ENCODE data around the gene FHOD3.

Gene FHOD3

GRCh38 chr18:36638224-36638623, 340.7 kb downstream of the FHOD3 start:
- no peak for DNase-seq

DNA sequence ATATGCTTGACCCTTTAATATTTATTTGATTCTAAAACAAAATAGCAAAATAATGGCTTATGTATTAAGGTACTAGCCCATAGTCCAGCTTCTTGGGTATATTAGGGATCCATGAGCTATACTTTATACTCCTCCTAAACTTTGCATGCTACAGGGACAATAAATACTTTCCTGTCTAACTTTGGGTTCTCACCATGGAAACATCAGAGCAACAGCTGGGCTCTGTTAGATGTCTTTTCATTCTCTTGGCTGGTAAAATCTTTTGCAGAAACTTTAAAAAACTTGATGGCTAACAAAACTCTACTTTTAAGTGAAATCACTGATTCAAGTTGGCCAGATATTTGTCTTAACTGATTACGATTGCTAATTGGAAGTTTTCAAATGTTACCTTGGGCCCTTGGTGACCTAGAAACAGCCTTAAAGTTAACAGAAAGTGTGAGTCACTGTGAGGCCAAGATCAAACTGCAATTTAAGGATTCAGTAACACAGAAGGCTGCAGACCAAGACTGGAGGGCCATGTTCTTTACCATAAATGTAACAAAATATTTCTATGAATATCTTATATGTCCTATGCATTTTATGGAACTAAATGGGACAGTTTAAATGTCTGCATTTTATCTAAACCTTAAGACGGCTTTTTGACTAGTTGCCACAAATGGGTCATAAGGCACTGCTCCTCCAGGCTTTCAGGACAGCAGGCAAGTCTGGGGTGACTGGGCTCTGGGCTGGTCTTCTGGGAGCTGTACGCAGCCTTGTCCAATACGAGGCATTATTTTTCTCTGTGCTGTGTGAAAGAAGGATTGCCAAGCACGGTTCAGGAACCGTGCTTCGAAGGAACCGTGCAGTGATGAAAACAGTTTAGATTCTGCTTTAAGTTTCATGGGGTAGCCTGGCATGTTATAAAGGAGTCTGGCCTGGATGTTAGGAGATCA, 342.8 kb downstream of the FHOD3 start:
- DNase-seq = no peak

- DNase-seq = no peak
Observed at GRCh38 chr18:36643061-36643460, 345.5 kb downstream of the FHOD3 start.

DNA sequence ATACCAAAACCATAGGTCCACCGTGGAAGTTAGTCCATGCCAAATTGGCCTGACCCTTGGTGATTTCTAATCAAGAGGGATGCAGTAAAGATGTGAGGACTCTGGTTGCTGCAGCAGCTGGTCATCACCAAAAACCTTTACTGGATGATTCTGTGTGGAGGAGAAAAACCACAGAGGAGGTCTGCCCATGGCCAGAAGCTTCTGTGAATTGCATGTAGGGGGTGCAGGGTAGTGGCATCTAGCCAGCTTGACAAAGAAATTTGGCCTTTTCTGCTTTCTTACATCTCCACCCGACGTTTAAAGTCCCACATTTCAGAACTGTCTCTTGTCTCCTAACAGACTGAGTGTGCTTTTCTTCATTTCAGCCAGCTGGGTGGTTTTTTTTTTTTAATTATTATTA, 351.3 kb downstream of the FHOD3 start:
- no peak for DNase-seq

GRCh38 chr18:36649205-36649604, 351.7 kb downstream of the FHOD3 start:
- DNase-seq = no peak

DNA sequence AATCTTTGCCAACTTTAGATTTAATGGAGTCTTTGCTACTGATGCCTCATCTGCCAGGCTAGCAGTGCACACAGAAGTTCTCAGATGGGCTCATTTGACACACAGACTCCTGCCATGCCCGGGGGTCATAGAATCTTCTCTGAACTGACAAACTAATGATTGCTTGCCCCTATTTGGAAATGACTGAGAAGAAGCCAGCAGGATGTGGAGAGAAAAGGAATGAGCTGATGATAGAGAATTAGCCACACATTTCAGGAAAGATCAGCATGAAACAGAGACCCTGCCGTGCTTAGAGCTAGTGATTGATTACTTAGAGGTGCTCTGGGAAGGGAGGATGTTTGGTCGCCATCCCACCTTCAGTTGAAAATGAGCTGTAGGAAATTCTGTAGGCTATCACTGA, 352.8 kb downstream of the FHOD3 start:
- no peak for DNase-seq

GRCh38 chr18:36650906-36651305, 353.4 kb downstream of the FHOD3 start:
- DNase-seq = no peak

- no peak for DNase-seq
Observed at GRCh38 chr18:36652503-36652902, 355.0 kb downstream of the FHOD3 start.

DNA sequence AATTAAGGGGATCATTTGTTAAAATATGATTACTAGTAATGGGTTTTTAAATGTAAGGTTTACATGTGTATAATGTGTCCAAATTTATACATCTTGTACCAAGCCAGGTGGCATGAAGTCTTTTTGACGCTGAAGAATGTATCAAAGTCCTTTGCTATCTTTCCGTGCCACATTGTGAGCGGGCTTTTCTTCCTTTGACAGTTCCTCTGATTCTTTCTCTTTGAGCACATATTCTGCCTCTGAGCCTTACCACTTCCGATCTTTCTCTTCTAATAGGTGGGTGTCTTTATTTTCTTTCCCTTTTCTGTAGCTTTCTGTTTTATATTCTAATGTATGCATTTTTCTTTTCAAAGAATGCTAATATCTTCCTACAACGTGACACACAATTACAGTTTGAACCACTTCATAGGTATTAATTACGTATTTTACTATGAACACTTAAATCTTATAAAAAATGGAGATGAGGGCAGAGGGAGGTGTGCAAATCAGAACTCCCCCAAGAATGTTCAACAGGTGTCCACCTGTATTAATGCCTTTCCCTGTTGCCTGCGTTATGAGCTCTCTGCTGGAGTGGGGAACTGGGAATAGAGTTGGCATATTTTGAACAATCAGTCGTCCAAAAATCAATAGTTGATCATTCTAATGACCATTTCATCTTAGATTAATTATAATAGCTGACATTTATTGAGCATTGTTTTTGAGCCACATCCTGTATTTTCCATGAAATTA, 355.8 kb downstream of the FHOD3 start:
- no peak for DNase-seq

- no peak for DNase-seq
Observed at GRCh38 chr18:36653870-36654269, 356.4 kb downstream of the FHOD3 start.

- no peak for DNase-seq
Observed at GRCh38 chr18:36655074-36655473, 357.6 kb downstream of the FHOD3 start.

- no peak for DNase-seq
Observed at GRCh38 chr18:36655930-36656329, 358.4 kb downstream of the FHOD3 start.

DNA sequence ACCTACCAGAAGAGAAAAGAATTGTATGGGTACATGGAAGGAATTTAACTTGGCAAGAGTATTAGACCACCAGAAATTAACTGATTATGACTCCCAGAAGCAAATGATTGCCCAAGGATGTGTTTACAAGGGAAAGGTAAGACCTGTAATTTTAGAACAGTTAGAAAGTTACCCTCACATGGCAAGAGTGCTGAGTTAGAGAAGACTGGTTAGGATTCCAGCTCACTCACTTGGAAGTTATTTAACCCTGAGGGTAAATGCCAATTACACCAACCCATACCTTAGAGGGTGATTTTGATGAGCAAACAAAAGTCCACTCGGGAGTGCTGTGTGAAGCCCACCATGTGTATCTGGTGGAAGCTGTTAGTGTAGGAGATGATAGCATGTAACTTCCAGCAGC, 361.1 kb downstream of the FHOD3 start:
- DNase-seq = no peak

DNA sequence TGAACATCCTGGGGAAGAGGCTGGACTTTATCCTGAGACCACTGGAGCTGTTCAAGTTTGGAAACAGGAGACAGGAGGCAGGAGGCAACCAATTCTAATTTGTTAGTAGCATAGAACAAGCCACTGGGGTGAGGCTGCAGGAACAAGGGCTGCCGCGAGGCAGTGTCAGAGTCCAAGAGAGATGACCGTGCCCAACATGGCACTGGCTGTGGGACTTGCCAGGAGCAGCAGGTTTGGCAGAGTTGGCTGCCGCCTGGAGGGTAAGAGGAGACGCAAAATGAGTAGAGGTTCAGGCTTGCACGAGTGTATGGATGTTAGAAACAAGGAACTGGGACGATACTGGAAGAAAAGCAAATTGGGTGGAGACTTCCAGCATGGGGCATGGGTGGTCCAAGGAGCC, 362.8 kb downstream of the FHOD3 start:
- DNase-seq = no peak

- DNase-seq = no peak
Observed at GRCh38 chr18:36661999-36662398, 364.5 kb downstream of the FHOD3 start.

DNA sequence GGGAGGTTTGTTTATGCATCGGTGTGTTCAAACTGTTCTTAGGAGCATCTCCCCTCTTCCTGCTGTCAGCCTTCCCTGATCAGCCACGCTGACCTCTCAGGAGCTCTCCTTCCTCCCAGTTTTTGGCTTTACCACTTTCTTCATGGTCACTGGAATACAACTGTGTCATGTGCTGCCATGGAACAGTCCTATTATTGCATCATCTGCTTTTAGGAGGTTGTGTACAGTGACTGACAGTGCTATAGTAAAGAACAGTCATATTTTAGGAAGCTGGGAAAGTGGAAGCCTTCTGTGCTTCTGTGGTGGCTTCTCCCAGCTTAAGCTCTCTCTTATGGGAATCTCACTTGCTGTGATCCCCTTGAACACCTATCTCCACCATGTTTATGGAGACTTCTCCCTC, 365.8 kb downstream of the FHOD3 start:
- no peak for DNase-seq

GRCh38 chr18:36665952-36666351, 368.4 kb downstream of the FHOD3 start:
- no peak for DNase-seq

DNA sequence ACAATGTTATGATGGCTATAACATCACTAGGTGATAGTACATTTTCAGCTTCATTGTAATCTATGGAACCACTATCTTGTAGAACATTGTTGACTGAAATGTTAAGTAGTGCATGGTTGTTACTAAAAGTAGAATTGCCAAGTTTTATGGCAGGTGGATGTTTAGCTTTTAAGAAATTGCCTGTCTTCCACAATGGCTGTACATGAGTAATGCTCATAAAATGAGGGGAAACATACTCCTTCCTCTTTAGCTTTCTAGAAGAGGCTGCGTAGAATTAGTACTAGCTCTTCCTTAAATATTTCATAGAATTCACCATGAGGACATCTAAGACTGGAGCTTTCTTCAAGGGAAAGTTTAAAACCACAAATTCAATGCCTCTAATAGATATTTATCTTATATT, 370.3 kb downstream of the FHOD3 start:
- DNase-seq = no peak

GRCh38 chr18:36668349-36668748, 370.8 kb downstream of the FHOD3 start:
- DNase-seq = no peak

- DNase-seq = peak; percentile 18
Observed at GRCh38 chr18:36672437-36673344, 375.2 kb downstream of the FHOD3 start.

- DNase-seq = no peak
Observed at GRCh38 chr18:36673452-36673851, 375.9 kb downstream of the FHOD3 start.

DNA sequence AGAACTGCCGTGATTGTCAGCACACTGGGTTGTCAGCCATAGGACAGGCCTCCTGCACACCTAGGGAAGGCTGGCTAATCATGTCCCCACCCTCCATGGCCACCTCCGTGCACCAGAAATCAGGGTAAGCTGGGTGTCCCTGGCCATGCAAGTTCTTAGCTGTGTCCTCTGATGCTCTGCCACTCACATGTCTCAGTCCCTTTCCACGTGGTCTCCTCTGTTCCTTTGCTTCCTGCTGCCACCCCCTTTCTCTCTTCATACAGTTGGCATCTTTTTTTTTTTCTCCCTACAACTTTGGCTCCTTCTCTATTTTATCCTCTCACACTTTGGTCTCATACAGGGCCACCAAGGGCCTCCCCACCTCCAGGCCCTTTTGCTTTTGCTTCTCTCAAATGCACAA, 377.6 kb downstream of the FHOD3 start:
- no peak for DNase-seq

DNA sequence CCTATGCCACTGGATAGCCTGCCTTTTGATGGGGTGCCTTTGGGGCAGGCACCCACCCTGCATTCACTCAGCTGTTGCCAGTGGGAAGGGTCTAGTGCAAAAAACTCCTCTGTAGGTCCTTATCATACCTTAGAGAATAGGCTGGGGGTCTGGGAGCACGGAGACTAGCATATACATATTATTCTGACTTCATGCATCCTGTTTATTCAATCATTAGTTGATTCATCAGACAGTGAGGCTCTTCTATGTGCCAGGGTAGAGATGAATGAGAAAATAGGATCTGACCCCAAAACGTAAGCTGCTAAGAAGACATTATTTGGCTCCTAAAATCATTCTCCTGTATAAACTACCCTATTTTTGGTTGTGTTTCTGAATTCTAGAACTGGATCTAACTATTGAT, 378.0 kb downstream of the FHOD3 start:
- DNase-seq = no peak

Measured in NCI-H774 (cell line).